SU-DHL-6 (cell line): ENCODE measurements around the gene USP6NL.

Experiments used
- CTCF ChIP-seq: fragments of 200-600 bp; sonication (generic); IDR thresholded peaks from one replicate; pipeline ENCODE4 v1.5.1; 2017; ENCODE audit warnings: antibody characterized with exemption, mild to moderate bottlenecking, low read length, moderate library complexity; ENCODE audit not compliant: insufficient read depth, poor library complexity, severe bottlenecking
- EZH2phosphoT487 ChIP-seq: fragments of 200-600 bp; sonication (generic), shearing (Covaris generic); conservative IDR thresholded peaks from 2 replicates; pipeline ENCODE4 v1.6.1; 2018; ENCODE audit warnings: mild to moderate bottlenecking, antibody characterized with exemption, low read length, moderate library complexity, mixed read lengths

GRCh38 chr10:11517150-11517549 lies 94.3 kb downstream of the USP6NL start:
- TF ChIP-seq CTCF: no peak
- no peak for TF ChIP-seq EZH2phosphoT487
